SKM-1 treated with dmso at 0.1 percent for 144 hours (cell line): ENCODE data around the gene DCST2.
A peak's percentile ranks its signal among the peaks of the same experiment; 100 is the strongest.

Experiments used
- DNase-seq: peaks from one replicate; lab custom pipeline; 2025; ENCODE audit not compliant: unreplicated experiment; lab: John Stamatoyannopoulos, UW

Gene DCST2

GRCh38 chr1:155030243-155030795 lies 3.3 kb downstream of the DCST2 start:
- DNase-seq, result no peak

- DNase-seq, result no peak
Measured at GRCh38 chr1:155029513-155030242, 3.9 kb downstream of the DCST2 start.

- no peak for DNase-seq
Measured at GRCh38 chr1:155026588-155026987, 7.0 kb downstream of the DCST2 start.

GRCh38 chr1:155026154-155026553 lies 7.4 kb downstream of the DCST2 start:
- DNase-seq, result no peak

GRCh38 chr1:155024315-155024714 lies 9.3 kb downstream of the DCST2 start:
- no peak for DNase-seq

GRCh38 chr1:155023627-155024026 lies 10.0 kb downstream of the DCST2 start:
- DNase-seq, result no peak

GRCh38 chr1:155022927-155023236 lies 10.7 kb downstream of the DCST2 start:
- DNase-seq, result peak; percentile 29

- DNase-seq, result no peak
Measured at GRCh38 chr1:155022136-155022926, 11.2 kb downstream of the DCST2 start.

- no peak for DNase-seq
Measured at GRCh38 chr1:155019377-155020245, 14.0 kb downstream of the DCST2 start.

GRCh38 chr1:155018617-155019348 lies 14.8 kb downstream of the DCST2 start:
- no peak for DNase-seq

GRCh38 chr1:155017946-155018316 lies 15.7 kb downstream of the DCST2 start:
- DNase-seq, result no peak

GRCh38 chr1:155017041-155017945 lies 16.3 kb downstream of the DCST2 start:
- peak; percentile 85 for DNase-seq

- no peak for DNase-seq
Measured at GRCh38 chr1:155016231-155016831, 17.2 kb downstream of the DCST2 start.

GRCh38 chr1:155015527-155016230 lies 17.9 kb downstream of the DCST2 start:
- no peak for DNase-seq

GRCh38 chr1:155014709-155015508 lies 18.7 kb downstream of the DCST2 start:
- DNase-seq, result no peak

- no peak for DNase-seq
Measured at GRCh38 chr1:155013632-155014031, 19.9 kb downstream of the DCST2 start.

- peak; percentile 59 for DNase-seq
Measured at GRCh38 chr1:155012776-155013602, 20.6 kb downstream of the DCST2 start.
